Vagina (tissue), 2 donors: Measurements from ENCODE around the gene APLNR. TPM values are rescaled to one million over a fixed set of nuclear protein-coding genes. Genes with fewer than 3 reads are reported as not detected.

Experiments used
- DNase-seq, 2 donors: peaks; one replicate each; pipeline ENCODE4 v3.0.0-alpha.2; 2017; ENCODE audit errors: extremely low spot score in 2 of 2
- H3K27ac ChIP-seq: fragments of 200-600 bp; sonication (generic); one replicate; pipeline ENCODE4 v1.5.1; 2019
- H3K27me3 ChIP-seq: fragments of 200-600 bp; sonication (generic); one replicate; pipeline ENCODE4 v1.5.1; 2019
- H3K36me3 ChIP-seq, 2 donors: fragments of 200-600 bp; sonication (generic); one replicate each; pipeline ENCODE4 v1.5.1; 2017 to 2019
- H3K4me1 ChIP-seq: fragments of 200-600 bp; sonication (generic); one replicate; pipeline ENCODE4 v1.5.1; 2019
- H3K4me3 ChIP-seq, 2 donors: fragments of 200-600 bp; sonication (generic); 1 replicate in 1 of 2; 2 replicates in 1 of 2; pipeline ENCODE4 v1.5.1; 2016 to 2019
- H3K9me3 ChIP-seq: fragments of 200-600 bp; sonication (generic); one replicate; pipeline ENCODE4 v1.5.1; 2019
- POLR2A ChIP-seq, 2 donors: fragments of 450-650 bp; IDR thresholded peaks; one replicate each; pipeline ENCODE4 v1.6.1; 2017; ENCODE audit warnings: antibody characterized with exemption in 2 of 2, mild to moderate bottlenecking in 2 of 2, moderate library complexity in 2 of 2
- POLR2AphosphoS5 ChIP-seq, 2 donors: sonication (generic); formaldehyde crosslinking; IDR thresholded peaks; one replicate each; pipeline ENCODE4 v1.9.0; 2017; ENCODE audit warnings: antibody characterized with exemption in 2 of 2, mild to moderate bottlenecking in 2 of 2, low read depth in 1 of 2; ENCODE audit not compliant: insufficient read depth in 1 of 2
- intact Hi-C: fragments of 100-400 bp; cut with DNase I; formaldehyde crosslinking; loops from one replicate; pipeline ENCODE4 v1.15.1; 2023
- total RNA-seq: library from RNA; depleted of rRNA; stranded (reverse); fragments of >200 nt; gene quantifications from one replicate; pipeline ENCODE4 v1.2.3, GENCODE V29; 2016
- TF ChIP-seq, protein P1 (sequence below), 3 experiments: fragments of 450-650 bp in 2 of 3; fragments of 200-600 bp in 1 of 3; sonication (generic) in 1 of 3; IDR thresholded peaks; one replicate each; pipeline ENCODE4 v1.5.1; 2017 to 2019; ENCODE audit warnings: antibody characterized with exemption in 3 of 3, mild to moderate bottlenecking in 2 of 3, moderate library complexity in 2 of 3

The APLNR gene
- total RNA-seq, 1 donor from 2014 or later = 2.9 TPM

GRCh38 chr11:57219021-57219627 is 17.9 kb downstream of the APLNR start:
- Histone ChIP-seq H3K9me3 (no peaks in the 10 kb centered on the region), H3K36me3 (no peaks in the 10 kb centered on the region), H3K27me3 (no peaks in the 10 kb centered on the region), H3K27ac (no peak overlapping the region), H3K4me1 (no peaks in the 10 kb centered on the region), H3K4me3 (no peak overlapping the region)
- TF ChIP-seq POLR2AphosphoS5 (IDR thresholded peaks at IDR 0.05; ENCODE audit: insufficient read depth in 1 of 2, low read depth in 1 of 2) (peak in 1 of 2 donors; percentile 45), POLR2A (IDR thresholded peaks at IDR 0.05) (no peak)
- DNase-seq = no peak
- intact Hi-C loops = no loop called here

DNA sequence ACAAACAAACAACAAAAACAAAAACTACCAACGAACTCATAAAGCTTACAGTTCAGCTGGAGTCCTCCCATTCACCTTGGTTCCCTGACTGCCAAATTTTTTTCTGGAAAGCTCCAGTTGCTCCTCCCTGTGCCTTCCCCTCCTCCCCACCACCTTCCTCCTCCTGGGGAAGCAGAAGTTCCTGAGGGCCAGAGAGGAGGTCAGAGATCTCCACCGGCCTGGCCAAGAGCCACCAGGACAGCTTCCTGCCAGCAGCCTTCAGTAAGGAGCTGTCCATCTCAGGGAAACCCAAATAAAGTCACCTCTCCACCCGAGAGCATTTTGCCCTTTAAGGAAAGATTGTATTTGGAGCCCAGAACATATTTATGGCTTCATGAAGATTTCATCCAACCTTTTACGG is 20.0 kb downstream of the APLNR start:
- intact Hi-C loops = no loop called here
- no peak for DNase-seq
- H3K4me1 ChIP-seq = no peaks in the 10 kb centered on the region
- no peak overlapping the region for H3K4me3 ChIP-seq
- no peaks in the 10 kb centered on the region for H3K36me3 ChIP-seq
- TF ChIP-seq POLR2A (IDR thresholded peaks at IDR 0.05) (no peak), POLR2AphosphoS5 (IDR thresholded peaks at IDR 0.05; ENCODE audit: insufficient read depth in 1 of 2, low read depth in 1 of 2) (peak in 1 of 2 donors; percentile 54)
- TF ChIP-seq, protein P1, sequence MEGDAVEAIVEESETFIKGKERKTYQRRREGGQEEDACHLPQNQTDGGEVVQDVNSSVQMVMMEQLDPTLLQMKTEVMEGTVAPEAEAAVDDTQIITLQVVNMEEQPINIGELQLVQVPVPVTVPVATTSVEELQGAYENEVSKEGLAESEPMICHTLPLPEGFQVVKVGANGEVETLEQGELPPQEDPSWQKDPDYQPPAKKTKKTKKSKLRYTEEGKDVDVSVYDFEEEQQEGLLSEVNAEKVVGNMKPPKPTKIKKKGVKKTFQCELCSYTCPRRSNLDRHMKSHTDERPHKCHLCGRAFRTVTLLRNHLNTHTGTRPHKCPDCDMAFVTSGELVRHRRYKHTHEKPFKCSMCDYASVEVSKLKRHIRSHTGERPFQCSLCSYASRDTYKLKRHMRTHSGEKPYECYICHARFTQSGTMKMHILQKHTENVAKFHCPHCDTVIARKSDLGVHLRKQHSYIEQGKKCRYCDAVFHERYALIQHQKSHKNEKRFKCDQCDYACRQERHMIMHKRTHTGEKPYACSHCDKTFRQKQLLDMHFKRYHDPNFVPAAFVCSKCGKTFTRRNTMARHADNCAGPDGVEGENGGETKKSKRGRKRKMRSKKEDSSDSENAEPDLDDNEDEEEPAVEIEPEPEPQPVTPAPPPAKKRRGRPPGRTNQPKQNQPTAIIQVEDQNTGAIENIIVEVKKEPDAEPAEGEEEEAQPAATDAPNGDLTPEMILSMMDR (IDR thresholded peaks at IDR 0.05) = no peak
- H3K27me3 ChIP-seq = no peaks in the 10 kb centered on the region
- no peaks in the 10 kb centered on the region for H3K9me3 ChIP-seq
- no peak overlapping the region for H3K27ac ChIP-seq

DNA sequence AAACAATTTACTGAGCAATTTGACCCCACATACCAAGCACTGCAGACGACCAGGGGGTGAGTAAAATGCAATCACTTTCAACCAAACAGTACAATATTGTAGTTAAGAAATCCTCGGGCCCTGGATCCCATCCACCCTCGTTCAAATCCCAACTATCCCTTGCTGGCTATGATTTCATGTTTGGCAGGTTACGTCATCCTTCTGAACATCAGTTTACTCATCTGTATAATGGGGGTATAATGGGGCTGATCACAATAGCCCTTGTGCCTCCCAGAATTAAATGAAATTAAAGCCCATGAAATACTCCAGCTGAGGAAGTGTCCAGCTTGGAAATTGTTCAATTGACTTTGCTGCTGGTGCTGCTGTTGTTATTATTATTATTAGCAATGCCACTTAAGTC is 20.6 kb downstream of the APLNR start:
- Histone ChIP-seq H3K4me1 (no peaks in the 10 kb centered on the region), H3K27ac (no peak overlapping the region), H3K4me3 (no peak overlapping the region), H3K36me3 (no peaks in the 10 kb centered on the region), H3K9me3 (no peaks in the 10 kb centered on the region), H3K27me3 (no peaks in the 10 kb centered on the region)
- no peak for DNase-seq
- TF ChIP-seq POLR2A (IDR thresholded peaks at IDR 0.05) = no peak
- TF ChIP-seq POLR2AphosphoS5 (IDR thresholded peaks at IDR 0.05; ENCODE audit: insufficient read depth in 1 of 2, low read depth in 1 of 2) = no peak
- TF ChIP-seq, protein P1 (IDR thresholded peaks at IDR 0.05) = no peak
- intact Hi-C loops = no loop called here

GRCh38 chr11:57214494-57214893 is 22.6 kb downstream of the APLNR start:
- TF ChIP-seq, protein P1 (IDR thresholded peaks at IDR 0.05) = no peak
- no peak for TF ChIP-seq POLR2A (IDR thresholded peaks at IDR 0.05)
- no peak for TF ChIP-seq POLR2AphosphoS5 (IDR thresholded peaks at IDR 0.05; ENCODE audit: insufficient read depth in 1 of 2, low read depth in 1 of 2)
- H3K4me1 ChIP-seq = no peaks in the 10 kb centered on the region
- no peaks in the 10 kb centered on the region for H3K36me3 ChIP-seq
- no peak overlapping the region for H3K4me3 ChIP-seq
- intact Hi-C loops = no loop called here
- no peaks in the 10 kb centered on the region for H3K9me3 ChIP-seq
- no peaks in the 10 kb centered on the region for H3K27me3 ChIP-seq
- no peak overlapping the region for H3K27ac ChIP-seq
- DNase-seq = no peak

- no peaks in the 10 kb centered on the region for H3K27me3 ChIP-seq
- H3K27ac ChIP-seq = no peak overlapping the region
- H3K36me3 ChIP-seq = no peaks in the 10 kb centered on the region
- no peak for DNase-seq
- TF ChIP-seq POLR2A (IDR thresholded peaks at IDR 0.05) (no peak), POLR2AphosphoS5 (IDR thresholded peaks at IDR 0.05; ENCODE audit: insufficient read depth in 1 of 2, low read depth in 1 of 2) (no peak)
- TF ChIP-seq, protein P1 (IDR thresholded peaks at IDR 0.05) = no peak
- intact Hi-C loops = no loop called here
- H3K4me3 ChIP-seq = no peak overlapping the region
- H3K4me1 ChIP-seq = no peaks in the 10 kb centered on the region
- H3K9me3 ChIP-seq = no peaks in the 10 kb centered on the region
These were observed 23.0 kb downstream of the APLNR start for GRCh38 chr11:57214098-57214417.
